Lower leg skin (tissue), 3 donors: Measurements from ENCODE around the gene TEX28.
"Not testable (repeated sequence)": the region's sequence is repeated elsewhere in the genome, so short reads cannot be mapped to it uniquely, and the experiment has no call there.

Source experiments
- POLR2A ChIP-seq, 2 donors: fragments of 450-650 bp; IDR thresholded peaks; one replicate each; pipeline ENCODE4 v1.6.1; 2016 to 2017; ENCODE audit warnings: antibody characterized with exemption in 2 of 2, mild to moderate bottlenecking in 1 of 2, moderate library complexity in 1 of 2
- TF ChIP-seq, protein P1 (sequence below), 3 donors: fragments of 450-650 bp; IDR thresholded peaks; one replicate each; pipeline ENCODE4 v1.5.1; 2016; ENCODE audit warnings: antibody characterized with exemption in 3 of 3, mild to moderate bottlenecking in 3 of 3, moderate library complexity in 2 of 3

DNA sequence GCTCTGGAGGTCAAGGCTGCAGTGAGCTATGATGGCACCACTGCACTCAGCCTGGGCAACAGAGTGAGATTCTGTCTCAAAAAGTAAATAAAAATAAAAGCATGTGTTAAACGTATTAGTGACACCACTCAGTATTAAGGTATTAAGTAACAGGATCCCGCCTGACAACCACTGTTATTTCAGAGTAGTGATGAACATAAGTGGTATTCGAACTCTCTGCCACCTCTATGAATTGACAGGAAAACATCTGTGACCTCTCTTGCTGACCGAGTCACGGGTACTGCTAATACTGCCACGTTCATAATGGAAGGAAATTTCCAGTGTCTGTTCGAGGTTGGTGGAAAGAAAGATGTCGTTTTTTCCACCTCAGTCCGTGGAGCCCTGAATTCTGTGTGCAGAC is 68.2 kb downstream of the TEX28 start:
- TF ChIP-seq, protein P1, sequence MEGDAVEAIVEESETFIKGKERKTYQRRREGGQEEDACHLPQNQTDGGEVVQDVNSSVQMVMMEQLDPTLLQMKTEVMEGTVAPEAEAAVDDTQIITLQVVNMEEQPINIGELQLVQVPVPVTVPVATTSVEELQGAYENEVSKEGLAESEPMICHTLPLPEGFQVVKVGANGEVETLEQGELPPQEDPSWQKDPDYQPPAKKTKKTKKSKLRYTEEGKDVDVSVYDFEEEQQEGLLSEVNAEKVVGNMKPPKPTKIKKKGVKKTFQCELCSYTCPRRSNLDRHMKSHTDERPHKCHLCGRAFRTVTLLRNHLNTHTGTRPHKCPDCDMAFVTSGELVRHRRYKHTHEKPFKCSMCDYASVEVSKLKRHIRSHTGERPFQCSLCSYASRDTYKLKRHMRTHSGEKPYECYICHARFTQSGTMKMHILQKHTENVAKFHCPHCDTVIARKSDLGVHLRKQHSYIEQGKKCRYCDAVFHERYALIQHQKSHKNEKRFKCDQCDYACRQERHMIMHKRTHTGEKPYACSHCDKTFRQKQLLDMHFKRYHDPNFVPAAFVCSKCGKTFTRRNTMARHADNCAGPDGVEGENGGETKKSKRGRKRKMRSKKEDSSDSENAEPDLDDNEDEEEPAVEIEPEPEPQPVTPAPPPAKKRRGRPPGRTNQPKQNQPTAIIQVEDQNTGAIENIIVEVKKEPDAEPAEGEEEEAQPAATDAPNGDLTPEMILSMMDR (IDR thresholded peaks at IDR 0.05) = not testable (repeated sequence)
- TF ChIP-seq POLR2A (IDR thresholded peaks at IDR 0.05) = not testable (repeated sequence)
